Activated CD8-positive, alpha-beta memory T cell treated with anti-CD3 and anti-CD28 coated beads, Interleukin-2, amount 50 U/mL, for 1 hour (primary cell): ENCODE measurements around the gene IRS4.

Experiments used
- DNase-seq: peaks from one replicate; pipeline ENCODE4 v3.0.0-alpha.2; 2020; ENCODE audit errors: extremely low read depth

IRS4 gene

DNA sequence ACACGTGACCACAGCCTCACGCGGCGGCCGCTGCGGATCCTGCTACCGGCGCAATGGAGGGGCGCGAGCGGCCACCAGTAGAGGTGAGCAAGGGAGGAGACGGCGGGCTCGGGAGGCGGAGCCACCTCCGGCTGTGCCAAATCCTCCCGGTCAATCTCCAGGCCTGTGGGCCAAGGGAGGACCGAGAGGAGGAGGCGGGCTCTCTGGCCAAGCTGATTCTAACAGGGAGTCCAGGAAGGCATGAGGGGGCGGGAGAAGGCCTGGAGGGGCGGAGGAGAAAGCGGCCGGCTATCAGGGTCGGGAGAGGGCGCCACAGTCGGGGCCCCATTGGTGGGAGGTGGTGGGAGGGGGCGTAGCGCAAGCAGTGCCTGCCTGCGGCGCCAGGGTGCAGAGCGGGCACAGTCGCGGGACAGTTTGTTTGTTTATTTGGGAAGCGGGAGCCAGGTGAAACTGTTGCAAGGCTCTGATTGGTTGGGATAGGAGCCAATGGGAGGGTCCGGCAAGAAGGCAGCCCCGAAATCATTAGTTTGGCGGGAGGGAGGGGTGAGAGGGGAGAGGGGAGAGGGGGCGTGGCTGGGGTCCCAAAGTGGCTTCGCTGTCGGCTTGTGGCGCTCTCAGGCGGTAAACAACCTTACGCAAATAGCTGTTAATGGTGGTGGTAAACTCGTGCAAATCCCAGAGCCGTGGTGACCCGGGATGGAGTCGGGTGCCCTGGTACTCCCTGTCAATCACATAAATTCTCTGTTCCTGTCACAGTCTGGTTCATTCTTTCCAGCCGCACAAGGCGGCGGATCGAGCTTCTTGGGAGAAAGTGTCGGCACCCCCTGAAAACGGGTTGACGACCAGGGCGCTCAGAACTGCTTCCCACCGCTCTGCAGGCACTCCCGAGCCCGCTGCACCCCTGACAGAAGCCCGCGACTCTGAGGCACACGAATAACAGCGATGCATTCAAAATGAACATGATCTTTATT lies at the start of gene IRS4:
Gene IRS4 (minus strand): TSS at position 55 of the 971 bp plus-strand sequence.
- DNase-seq: no peak

GRCh38 chrX:108772549-108772948 lies 36.2 kb upstream of the IRS4 start:
- DNase-seq: no peak

GRCh38 chrX:108763559-108763958 lies 27.2 kb upstream of the IRS4 start:
- DNase-seq: no peak

GRCh38 chrX:108740299-108740774 lies 4.0 kb upstream of the IRS4 start:
- no peak for DNase-seq

DNA sequence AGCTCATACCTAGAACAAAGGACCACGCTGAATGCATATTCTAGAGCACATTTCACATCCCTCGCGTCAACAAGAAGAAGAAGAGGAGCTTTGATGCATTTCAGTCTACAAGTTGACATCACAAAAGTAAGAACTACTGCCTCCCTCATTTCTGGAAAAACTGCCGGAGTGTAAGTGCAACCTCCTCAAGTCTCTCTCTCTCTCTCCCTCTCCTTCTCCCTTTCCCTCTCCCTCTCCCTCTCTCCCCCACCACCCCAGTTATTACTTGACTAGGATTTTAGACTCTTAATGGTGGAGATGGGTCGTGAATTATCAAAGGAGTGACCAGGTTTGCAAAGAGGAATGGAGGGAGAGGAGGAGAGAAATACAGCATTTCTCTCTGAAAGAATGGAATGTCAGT lies 1.4 kb upstream of the IRS4 start:
- no peak for DNase-seq

GRCh38 chrX:108735679-108736508 lies 469 bp downstream of the IRS4 start:
- no peak for DNase-seq

DNA sequence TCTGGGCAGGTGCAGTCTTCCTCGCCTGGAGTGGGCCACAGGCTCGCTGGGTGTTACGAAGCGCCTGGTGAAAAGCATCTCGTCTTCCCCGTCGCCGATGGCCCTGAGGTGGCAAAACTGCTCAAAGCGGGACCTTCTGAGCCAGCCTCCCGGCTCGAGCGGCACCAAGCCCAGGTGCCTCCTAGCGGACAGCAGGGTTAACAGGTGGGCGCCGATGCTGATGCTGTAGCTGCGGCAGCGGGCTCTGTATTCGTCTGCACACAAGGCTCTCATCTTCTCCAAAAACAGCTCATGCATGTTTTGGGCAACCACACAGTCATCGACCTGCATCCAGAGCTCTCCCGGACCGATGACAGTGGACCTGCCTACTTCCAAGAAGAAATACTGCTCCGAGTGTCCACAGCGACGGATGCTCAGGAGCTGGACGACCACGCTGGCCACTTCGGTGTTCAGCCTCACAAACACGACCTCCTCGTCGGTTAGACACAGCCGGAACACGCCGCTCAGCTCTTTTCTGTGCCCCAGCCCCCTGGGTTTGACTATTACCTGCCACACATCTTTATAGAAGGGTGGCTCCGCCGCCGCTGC lies 1.2 kb downstream of the IRS4 start:
- no peak for DNase-seq

GRCh38 chrX:108734426-108734825 lies 1.9 kb downstream of the IRS4 start:
- no peak for DNase-seq

- no peak for DNase-seq
These were observed 3.6 kb downstream of the IRS4 start for GRCh38 chrX:108732630-108733321.

DNA sequence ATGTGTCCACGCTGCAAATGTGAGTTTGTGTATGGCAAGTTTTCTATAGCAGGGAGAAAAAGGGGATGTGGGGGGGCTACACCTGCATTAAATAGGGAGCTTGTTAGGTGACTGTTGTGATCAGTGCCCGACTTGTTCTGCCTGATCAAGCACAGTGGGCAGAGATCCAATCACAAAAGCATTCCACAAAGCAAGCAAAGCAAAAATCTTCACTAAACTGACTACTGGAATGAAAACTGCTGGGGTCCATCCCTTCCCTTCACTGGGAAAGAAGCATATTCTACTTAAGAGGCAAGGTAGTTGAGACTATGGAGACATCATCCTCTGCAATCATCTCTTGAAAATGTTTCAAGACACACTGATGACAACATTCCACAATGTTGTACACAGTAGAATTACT lies 5.2 kb downstream of the IRS4 start:
- DNase-seq: no peak

GRCh38 chrX:108726748-108727147 lies 9.6 kb downstream of the IRS4 start:
- DNase-seq: no peak

- no peak for DNase-seq
These were observed 13.8 kb downstream of the IRS4 start for GRCh38 chrX:108722561-108722960.

- DNase-seq: no peak
These were observed 23.5 kb downstream of the IRS4 start for GRCh38 chrX:108712886-108713285.

DNA sequence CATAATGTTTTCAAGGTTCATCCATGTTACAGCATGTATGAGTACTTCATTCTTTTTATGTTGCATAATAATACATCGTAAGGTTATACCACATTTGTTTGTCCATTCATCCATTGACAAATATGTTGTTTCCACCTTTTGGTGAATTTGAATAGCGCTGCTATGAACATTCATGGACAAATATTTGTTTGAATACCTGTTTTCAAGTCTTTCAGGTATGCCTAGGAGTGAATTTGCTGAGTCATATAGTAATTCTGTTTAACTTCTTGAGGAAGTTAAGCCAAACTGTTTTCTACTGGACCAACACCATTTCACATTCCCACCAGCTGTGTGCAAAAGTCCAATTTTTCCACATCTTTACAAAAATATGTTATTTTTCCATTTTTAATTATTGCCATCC lies 31.5 kb downstream of the IRS4 start:
- no peak for DNase-seq

- DNase-seq: no peak
These were observed 33.8 kb downstream of the IRS4 start for GRCh38 chrX:108702530-108702929.

GRCh38 chrX:108701633-108702032 lies 34.7 kb downstream of the IRS4 start:
- no peak for DNase-seq

DNA sequence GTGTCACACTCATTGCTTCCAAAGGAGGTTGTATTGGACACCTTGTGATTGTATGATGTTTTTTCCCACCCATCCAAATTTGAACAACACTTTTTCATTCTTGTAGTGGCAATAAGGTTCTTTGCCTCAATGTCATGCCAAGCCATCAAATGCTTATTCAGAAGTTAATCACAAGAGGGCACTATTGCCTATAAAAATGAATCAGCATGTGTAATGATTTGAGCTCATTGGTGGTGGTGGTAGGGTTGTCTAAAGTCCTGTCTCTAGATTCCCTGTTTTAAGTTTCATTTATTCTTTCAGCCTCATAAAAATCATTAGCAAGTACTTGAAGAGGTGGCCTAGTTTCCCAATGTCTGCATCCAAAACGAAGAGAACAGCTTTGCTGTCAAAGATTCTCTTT lies 37.0 kb downstream of the IRS4 start:
- no peak for DNase-seq

GRCh38 chrX:108696690-108697089 lies 39.7 kb downstream of the IRS4 start:
- DNase-seq: no peak
